Renal pelvis (tissue), 4 donors: Measurements from ENCODE around the gene ECSIT. TPM values are rescaled to one million over a fixed set of nuclear protein-coding genes. Genes with fewer than 3 reads are reported as not detected.

Experiments
- DNase-seq: peaks from one replicate; pipeline ENCODE4 v3.0.0-alpha.2; 2013
- polyA plus RNA-seq, 3 donors: library from polyadenylated mRNA; unstranded; fragments of 120-200 nt; gene quantifications; one replicate each; pipeline ENCODE4 v1.2.1, GENCODE V29; 2013; ENCODE audit not compliant: insufficient read length in 3 of 3

Gene ECSIT
- polyA plus RNA-seq, 3 donors = 41.8 to 49.0 (median 46.3) TPM

GRCh38 chr19:11506967-11507366, 22.0 kb downstream of the ECSIT start:
- DNase-seq = no peak

DNA sequence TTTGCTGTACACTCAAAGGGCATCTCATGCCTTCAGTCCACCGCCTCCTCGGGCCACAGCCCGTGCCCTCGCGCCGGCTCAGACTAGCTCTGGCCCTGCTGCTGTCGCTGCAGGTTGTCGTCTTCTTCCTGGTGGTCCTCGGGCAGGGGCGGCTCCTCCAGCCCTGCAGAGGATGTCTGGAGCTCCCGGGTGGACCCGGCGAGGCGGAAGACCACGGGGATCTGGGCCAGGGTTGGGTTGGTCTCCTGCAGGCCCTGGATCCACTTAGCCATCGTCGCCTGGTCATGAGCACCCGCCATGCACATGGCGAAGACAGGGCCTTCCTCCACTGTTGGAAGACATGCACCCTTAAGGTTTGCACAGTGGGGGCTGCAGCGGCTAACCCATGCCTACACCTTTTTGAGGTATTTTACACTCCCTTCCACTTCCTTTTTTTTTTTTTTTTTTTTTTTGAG, 22.8 kb downstream of the ECSIT start:
- DNase-seq = no peak

GRCh38 chr19:11505504-11506100, 23.3 kb downstream of the ECSIT start, which contains the start of gene ZNF653:
TSS of gene ZNF653 (minus strand) at chr19:11505839. CDS start at chr19:11505786, 53 bp downstream.
- peak; percentile 96 for DNase-seq

- DNase-seq = peak; percentile 95
Observed at GRCh38 chr19:11505032-11505503, 23.9 kb downstream of the ECSIT start.

- no peak for DNase-seq
Observed at GRCh38 chr19:11504502-11505031, 24.4 kb downstream of the ECSIT start.

GRCh38 chr19:11499890-11500420, 29.0 kb downstream of the ECSIT start:
- DNase-seq = no peak

- no peak for DNase-seq
Observed at GRCh38 chr19:11499220-11499726, 29.7 kb downstream of the ECSIT start.

GRCh38 chr19:11496391-11497163, 32.4 kb downstream of the ECSIT start:
- peak; percentile 28 for DNase-seq

DNA sequence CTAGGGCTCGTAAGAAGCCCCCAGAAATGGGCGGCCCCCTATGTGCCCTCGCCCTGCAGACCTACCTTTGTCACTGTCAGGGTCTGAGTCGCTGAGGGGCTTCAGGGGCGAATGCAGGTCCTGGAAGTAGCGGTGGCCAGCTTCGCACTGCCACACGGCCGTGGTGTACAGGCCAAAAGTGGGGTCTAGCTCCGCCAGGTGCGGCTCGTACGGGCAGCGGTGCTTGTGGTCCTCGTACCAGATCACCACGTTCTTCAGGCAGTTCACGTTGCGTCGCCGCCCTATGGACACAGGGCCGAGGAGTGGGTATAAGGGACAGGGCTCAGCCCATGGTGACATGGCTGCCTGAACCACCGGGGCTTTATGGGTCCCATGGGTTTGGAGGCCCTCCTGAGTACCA, 33.0 kb downstream of the ECSIT start:
- DNase-seq = no peak

DNA sequence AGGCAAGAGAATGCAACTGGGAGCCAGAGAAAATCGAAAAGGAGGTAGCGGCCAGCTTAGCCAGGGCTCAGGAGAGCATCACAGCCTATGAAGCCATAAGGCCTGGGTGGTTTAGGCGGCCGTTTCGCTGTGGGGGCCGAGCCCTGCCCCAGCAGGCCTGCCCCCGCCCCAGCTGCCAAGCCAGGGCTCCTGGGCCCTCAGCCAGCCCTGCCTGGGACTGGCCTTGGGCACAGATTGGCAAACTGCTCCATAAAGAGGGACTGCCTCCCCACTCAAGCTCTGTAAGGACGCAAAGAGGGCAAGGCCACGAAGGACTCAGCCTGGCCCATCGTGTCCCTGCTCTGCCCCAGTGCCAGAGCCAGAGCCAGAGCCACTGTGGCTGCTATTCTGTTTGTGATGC, 33.5 kb downstream of the ECSIT start:
- DNase-seq = no peak

DNA sequence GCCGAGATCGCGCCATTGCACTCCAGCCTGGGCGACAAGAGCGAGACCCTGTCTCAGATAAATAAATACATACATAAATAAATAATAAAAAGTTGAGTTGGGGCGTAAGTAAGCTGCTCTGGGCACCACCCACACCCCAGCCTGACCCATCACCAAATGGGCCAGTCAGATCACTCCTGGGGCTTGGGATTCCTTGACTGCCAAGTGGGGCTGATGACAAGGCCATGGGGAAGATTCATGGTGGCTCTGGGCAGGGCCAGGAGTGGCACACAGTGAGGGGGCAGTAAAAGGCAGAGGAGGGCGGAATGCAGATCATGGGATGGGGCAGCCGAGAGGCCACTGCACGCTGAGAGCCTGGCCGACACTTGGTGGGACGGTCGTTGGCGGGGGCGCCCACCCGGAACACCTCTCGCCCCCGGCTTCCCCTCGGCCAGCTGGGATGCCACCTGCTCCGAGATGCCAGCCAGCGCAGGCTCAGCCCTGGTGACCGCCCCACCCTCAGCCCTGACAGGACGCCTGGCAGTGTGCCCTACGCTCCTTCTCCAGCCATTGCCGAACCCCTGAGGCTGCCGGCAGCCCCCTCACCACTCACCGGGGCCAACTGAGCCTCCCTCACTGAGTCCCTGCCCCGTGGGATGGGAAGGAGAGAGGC, 34.2 kb downstream of the ECSIT start:
- no peak for DNase-seq

DNA sequence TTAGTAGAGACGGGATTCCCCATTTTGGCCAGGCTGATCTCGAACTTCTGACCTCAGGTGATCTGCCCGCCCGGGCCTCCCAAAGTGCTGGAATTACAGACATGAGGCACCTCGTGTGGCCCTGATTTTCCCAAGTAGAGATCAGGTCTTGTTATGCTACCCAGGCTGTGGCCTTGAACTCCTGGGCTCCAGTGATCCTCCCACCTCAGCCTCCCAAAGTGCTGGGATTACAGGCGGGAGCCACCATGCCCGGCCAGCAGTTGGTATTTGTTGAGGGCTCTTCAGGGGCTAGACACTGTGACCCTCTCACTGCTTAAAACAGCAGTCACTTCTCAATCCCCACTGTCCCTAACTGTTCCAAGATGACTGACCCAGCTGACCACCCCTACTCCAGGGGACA, 39.6 kb downstream of the ECSIT start:
- no peak for DNase-seq

DNA sequence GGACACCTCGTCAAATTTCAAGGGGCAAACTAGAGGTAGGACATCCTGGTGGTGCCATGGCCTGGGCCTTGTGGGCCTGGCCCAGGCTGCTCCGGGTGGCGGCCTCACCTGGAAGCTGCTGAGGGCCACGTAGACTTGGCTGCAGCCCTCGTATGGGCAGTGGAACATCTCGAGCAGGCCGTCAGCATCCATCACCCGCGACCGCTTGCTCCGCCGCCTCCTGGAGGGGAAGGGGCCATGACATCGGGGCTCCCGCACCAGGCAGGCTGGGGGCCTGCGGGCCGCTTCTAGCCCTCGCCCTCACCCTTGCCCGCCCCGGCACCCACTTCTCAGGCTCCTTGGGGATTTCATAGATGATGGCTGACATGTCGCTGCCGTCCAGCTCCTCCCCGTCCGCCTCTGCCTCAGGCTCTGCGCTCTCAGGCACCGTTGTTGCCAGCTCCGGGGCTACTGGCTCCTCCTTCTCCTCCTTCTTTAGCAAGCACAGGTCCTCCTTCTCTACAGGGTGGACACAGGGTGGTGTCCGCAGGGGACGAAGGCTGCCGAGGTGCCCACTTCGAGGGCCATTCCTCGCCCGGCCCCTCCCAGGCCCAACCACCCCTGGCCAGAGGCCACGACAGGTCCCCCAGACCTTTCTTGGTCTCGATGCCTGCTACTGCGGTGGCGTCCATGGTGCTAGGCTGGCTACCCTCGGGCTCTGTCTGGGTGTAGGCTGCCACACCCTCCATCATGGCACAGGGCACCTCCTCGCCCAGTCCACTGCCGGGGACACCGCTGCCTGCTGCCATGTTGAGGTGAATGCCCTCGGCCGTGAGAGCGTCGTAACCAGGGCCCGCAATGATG, 42.1 kb downstream of the ECSIT start:
- DNase-seq = no peak

GRCh38 chr19:11485245-11485837, 43.6 kb downstream of the ECSIT start:
- no peak for DNase-seq

GRCh38 chr19:11483366-11484111, 45.4 kb downstream of the ECSIT start:
- DNase-seq = no peak

- peak; percentile 69 for DNase-seq
Observed at GRCh38 chr19:11482384-11483050, 46.4 kb downstream of the ECSIT start.

DNA sequence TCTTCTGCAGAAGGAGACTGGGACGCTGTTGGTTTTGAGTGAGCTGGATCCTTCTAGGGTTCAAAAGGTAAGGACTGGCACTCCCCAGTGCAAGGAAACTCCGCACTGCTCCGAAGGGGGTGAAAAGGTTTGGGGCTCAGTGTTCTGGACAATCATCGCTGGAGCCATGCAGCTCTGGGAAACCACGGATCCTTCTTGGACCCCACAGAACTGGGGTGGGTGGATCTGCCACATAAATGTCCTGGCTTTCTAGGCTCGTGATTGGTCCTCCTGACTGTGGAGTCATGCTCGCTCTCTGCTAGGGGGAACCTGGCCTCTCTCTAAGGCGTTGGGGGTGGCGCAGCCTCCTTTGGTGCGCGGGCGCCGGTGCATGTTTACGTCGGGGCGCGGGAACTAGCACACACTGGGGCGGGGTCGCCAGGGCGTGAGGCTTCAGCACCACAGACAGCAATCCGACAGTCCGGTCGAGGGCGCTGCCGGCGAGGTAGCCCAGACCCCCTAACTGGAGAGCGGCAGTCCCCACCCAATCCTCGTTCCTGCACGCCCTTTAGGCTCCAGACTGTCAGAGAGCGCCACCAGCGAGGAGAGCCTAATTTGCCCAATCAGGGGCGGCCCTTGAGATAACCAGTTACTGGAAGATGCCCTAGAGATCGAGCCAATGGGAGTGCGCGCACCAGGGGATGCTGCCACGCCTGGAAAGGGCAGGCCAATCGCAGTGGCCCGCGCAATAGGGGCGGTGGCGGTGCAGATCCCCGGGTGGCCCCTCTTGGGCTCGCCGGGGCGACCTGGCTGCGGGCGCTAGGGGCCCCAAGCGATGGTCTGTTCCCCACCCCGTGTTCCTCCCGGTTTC, 47.2 kb downstream of the ECSIT start:
- DNase-seq = peak; percentile 50
